ENCODE data around the gene AUTS2. TPM values are rescaled to one million over a fixed set of nuclear protein-coding genes. Genes with fewer than 3 reads are reported as not detected.

The AUTS2 gene
- polyA plus RNA-seq, 1 donor from 2014 or later: 97.3 TPM

DNA sequence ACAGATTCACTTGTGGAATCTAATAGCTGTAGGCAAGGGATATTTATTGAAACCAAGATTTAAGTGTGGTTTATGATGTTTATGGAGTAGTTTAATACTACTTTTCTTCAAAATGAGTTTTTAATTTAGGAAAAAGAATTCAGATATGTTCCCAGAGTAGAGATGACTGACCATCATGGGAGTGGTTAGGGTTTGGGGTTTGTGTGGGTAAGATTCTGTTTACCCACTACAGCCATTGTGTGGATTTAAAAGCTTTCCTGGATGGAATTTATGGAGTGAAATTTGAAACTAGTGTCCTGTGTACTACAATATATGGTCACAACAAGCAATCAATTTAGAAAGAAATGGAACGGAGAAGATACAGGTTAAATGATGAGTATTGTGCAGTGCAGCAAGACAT lies 453.5 kb downstream of the AUTS2 start:
- no peak for TF ChIP-seq EZH2 (IDR thresholded peaks at IDR 0.05; ENCODE audit: borderline replicate concordance, insufficient read depth, low read length, poor library complexity, severe bottlenecking)
- no peak for TF ChIP-seq SMC3 (conservative IDR thresholded peaks at IDR 0.05; ENCODE audit: poor library complexity)
- TF ChIP-seq EP300 (conservative IDR thresholded peaks at IDR 0.05; ENCODE audit: poor library complexity, severe bottlenecking): no peak
- TF ChIP-seq, protein P1, sequence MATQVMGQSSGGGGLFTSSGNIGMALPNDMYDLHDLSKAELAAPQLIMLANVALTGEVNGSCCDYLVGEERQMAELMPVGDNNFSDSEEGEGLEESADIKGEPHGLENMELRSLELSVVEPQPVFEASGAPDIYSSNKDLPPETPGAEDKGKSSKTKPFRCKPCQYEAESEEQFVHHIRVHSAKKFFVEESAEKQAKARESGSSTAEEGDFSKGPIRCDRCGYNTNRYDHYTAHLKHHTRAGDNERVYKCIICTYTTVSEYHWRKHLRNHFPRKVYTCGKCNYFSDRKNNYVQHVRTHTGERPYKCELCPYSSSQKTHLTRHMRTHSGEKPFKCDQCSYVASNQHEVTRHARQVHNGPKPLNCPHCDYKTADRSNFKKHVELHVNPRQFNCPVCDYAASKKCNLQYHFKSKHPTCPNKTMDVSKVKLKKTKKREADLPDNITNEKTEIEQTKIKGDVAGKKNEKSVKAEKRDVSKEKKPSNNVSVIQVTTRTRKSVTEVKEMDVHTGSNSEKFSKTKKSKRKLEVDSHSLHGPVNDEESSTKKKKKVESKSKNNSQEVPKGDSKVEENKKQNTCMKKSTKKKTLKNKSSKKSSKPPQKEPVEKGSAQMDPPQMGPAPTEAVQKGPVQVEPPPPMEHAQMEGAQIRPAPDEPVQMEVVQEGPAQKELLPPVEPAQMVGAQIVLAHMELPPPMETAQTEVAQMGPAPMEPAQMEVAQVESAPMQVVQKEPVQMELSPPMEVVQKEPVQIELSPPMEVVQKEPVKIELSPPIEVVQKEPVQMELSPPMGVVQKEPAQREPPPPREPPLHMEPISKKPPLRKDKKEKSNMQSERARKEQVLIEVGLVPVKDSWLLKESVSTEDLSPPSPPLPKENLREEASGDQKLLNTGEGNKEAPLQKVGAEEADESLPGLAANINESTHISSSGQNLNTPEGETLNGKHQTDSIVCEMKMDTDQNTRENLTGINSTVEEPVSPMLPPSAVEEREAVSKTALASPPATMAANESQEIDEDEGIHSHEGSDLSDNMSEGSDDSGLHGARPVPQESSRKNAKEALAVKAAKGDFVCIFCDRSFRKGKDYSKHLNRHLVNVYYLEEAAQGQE (IDR thresholded peaks at IDR 0.05; ENCODE audit: borderline replicate concordance): no peak
- no peak for TF ChIP-seq RAD21 (conservative IDR thresholded peaks at IDR 0.05)
- TF ChIP-seq, protein P2, sequence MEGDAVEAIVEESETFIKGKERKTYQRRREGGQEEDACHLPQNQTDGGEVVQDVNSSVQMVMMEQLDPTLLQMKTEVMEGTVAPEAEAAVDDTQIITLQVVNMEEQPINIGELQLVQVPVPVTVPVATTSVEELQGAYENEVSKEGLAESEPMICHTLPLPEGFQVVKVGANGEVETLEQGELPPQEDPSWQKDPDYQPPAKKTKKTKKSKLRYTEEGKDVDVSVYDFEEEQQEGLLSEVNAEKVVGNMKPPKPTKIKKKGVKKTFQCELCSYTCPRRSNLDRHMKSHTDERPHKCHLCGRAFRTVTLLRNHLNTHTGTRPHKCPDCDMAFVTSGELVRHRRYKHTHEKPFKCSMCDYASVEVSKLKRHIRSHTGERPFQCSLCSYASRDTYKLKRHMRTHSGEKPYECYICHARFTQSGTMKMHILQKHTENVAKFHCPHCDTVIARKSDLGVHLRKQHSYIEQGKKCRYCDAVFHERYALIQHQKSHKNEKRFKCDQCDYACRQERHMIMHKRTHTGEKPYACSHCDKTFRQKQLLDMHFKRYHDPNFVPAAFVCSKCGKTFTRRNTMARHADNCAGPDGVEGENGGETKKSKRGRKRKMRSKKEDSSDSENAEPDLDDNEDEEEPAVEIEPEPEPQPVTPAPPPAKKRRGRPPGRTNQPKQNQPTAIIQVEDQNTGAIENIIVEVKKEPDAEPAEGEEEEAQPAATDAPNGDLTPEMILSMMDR (IDR thresholded peaks at IDR 0.05; ENCODE audit: poor library complexity, severe bottlenecking): no peak
- TF ChIP-seq TAF1 (IDR thresholded peaks at IDR 0.05; ENCODE audit: low read depth): no peak
- TF ChIP-seq MXI1 (conservative IDR thresholded peaks at IDR 0.05; ENCODE audit: poor library complexity, severe bottlenecking): no peak
- TF ChIP-seq POLR2AphosphoS5 (IDR thresholded peaks at IDR 0.05): no peak
- H3K4me2 ChIP-seq (ENCODE audit: low read length): no peak overlapping the region

DNA sequence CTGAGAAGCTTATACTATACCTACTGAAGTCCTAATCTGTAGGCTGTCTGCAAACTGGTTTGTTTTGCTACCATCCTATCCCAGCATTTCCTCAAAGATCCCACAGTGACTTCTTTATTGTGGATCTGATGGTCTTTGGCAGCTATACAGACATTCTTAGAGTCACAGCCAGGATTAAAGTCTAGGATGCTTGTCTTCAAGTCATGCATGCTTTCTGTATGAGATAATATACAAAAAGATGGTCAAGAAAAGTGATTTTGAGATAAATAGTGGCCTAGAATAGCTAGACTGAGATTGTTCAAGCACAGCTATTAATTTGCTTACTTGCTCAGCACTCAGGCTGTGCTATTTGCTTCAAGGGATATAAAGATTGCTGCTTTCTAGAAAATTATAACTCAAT lies 454.4 kb downstream of the AUTS2 start:
- no peak overlapping the region for H3K27ac ChIP-seq (ENCODE audit: low read length)
- no peak overlapping the region for H3K9ac ChIP-seq (ENCODE audit: low read length)
- no peak overlapping the region for H3K4me2 ChIP-seq (ENCODE audit: low read length)
- H3K27me3 ChIP-seq (ENCODE audit: insufficient read depth, low read depth, low read length): no peaks in the 10 kb centered on the region
- no peaks in the 10 kb centered on the region for H3K36me3 ChIP-seq (ENCODE audit: insufficient read depth, low read length)
- H3K9me3 ChIP-seq (ENCODE audit: low read length): no peaks in the 10 kb centered on the region
- no peaks in the 10 kb centered on the region for H3F3A ChIP-seq (ENCODE audit: insufficient read depth, low read length, poor library complexity, severe bottlenecking)
- TF ChIP-seq SMC3 (conservative IDR thresholded peaks at IDR 0.05; ENCODE audit: poor library complexity) (no peak), TAF1 (IDR thresholded peaks at IDR 0.05; ENCODE audit: low read depth) (no peak), EP300 (conservative IDR thresholded peaks at IDR 0.05; ENCODE audit: poor library complexity, severe bottlenecking) (no peak), EZH2 (IDR thresholded peaks at IDR 0.05; ENCODE audit: borderline replicate concordance, insufficient read depth, low read length, poor library complexity, severe bottlenecking) (no peak), POLR2AphosphoS5 (IDR thresholded peaks at IDR 0.05) (no peak), RAD21 (conservative IDR thresholded peaks at IDR 0.05) (no peak), MXI1 (conservative IDR thresholded peaks at IDR 0.05; ENCODE audit: poor library complexity, severe bottlenecking) (no peak)
- TF ChIP-seq, protein P2 (IDR thresholded peaks at IDR 0.05; ENCODE audit: poor library complexity, severe bottlenecking): no peak
- TF ChIP-seq, protein P1 (IDR thresholded peaks at IDR 0.05; ENCODE audit: borderline replicate concordance): no peak
- H3K79me2 ChIP-seq (replicated peaks; ENCODE audit: insufficient read depth, low read length): peaks cover 24% of the 10 kb centered on the region
- no peak overlapping the region for H3K4me3 ChIP-seq (ENCODE audit: low read length)
- no peaks in the 10 kb centered on the region for H4K20me1 ChIP-seq (ENCODE audit: insufficient read depth)
- no peak overlapping the region for H2AFZ ChIP-seq (ENCODE audit: low read depth, low read length)
- no peaks in the 10 kb centered on the region for H3K9me2 ChIP-seq (ENCODE audit: insufficient read depth, low read length)

More for the DNA sequence above, 453.5 kb downstream of the AUTS2 start:
- no peaks in the 10 kb centered on the region for H3F3A ChIP-seq (ENCODE audit: insufficient read depth, low read length, poor library complexity, severe bottlenecking)
- H2AFZ ChIP-seq (ENCODE audit: low read depth, low read length): no peak overlapping the region
- H4K20me1 ChIP-seq (ENCODE audit: insufficient read depth): no peaks in the 10 kb centered on the region
- no peaks in the 10 kb centered on the region for H3K36me3 ChIP-seq (ENCODE audit: insufficient read depth, low read length)
- no peak overlapping the region for H3K9ac ChIP-seq (ENCODE audit: low read length)
- peaks cover 27% of the 10 kb centered on the region for H3K79me2 ChIP-seq (replicated peaks; ENCODE audit: insufficient read depth, low read length)
- H3K9me2 ChIP-seq (ENCODE audit: insufficient read depth, low read length): no peaks in the 10 kb centered on the region
- no peaks in the 10 kb centered on the region for H3K27me3 ChIP-seq (ENCODE audit: insufficient read depth, low read depth, low read length)
- no peaks in the 10 kb centered on the region for H3K9me3 ChIP-seq (ENCODE audit: low read length)
- no peak overlapping the region for H3K27ac ChIP-seq (ENCODE audit: low read length)
- no peak overlapping the region for H3K4me3 ChIP-seq (ENCODE audit: low read length)
